IgD-negative memory B cell (primary cell): Measurements from ENCODE around the gene KDM4C. TPM values are rescaled to one million over a fixed set of nuclear protein-coding genes. Genes with fewer than 3 reads are reported as not detected.
A peak's percentile ranks its signal among the peaks of the same experiment; 100 is the strongest.

Source experiments
- H3K27ac Mint-ChIP-seq, 3 donors: one replicate each; pipeline ENCODE4 v1.8.0; 2020 to 2022; ENCODE audit warnings: mild to moderate bottlenecking in 3 of 3, mixed read lengths in 3 of 3, moderate library complexity in 1 of 3
- H3K27me3 Mint-ChIP-seq: one replicate; pipeline ENCODE4 v1.8.0; 2021; ENCODE audit warnings: mixed read lengths
- H3K36me3 Mint-ChIP-seq: one replicate; pipeline ENCODE4 v1.8.0; 2020; ENCODE audit warnings: mild to moderate bottlenecking, mixed read lengths
- H3K4me1 Mint-ChIP-seq, 3 donors: one replicate each; pipeline ENCODE4 v1.8.0; 2020 to 2022; ENCODE audit warnings: mixed read lengths in 3 of 3, mild to moderate bottlenecking in 1 of 3
- H3K4me3 Mint-ChIP-seq, 4 donors: one replicate each; pipeline ENCODE4 v1.8.0; 2020 to 2022; ENCODE audit warnings: mild to moderate bottlenecking in 4 of 4, mixed read lengths in 4 of 4, moderate library complexity in 3 of 4
- H3K9me3 Mint-ChIP-seq, 3 donors: one replicate each; pipeline ENCODE4 v1.8.0; 2020 to 2021; ENCODE audit warnings: mixed read lengths in 3 of 3, mild to moderate bottlenecking in 1 of 3
- polyA plus RNA-seq: library from polyadenylated mRNA; unstranded; fragments of 300-500 nt; fragmentation: Illumina TruSeq; gene quantifications from one replicate; pipeline ENCODE4 v1.2.3, GENCODE V29; 2021

Gene KDM4C
- polyA plus RNA-seq, 1 donor from 2014 or later = 31.6 TPM

DNA sequence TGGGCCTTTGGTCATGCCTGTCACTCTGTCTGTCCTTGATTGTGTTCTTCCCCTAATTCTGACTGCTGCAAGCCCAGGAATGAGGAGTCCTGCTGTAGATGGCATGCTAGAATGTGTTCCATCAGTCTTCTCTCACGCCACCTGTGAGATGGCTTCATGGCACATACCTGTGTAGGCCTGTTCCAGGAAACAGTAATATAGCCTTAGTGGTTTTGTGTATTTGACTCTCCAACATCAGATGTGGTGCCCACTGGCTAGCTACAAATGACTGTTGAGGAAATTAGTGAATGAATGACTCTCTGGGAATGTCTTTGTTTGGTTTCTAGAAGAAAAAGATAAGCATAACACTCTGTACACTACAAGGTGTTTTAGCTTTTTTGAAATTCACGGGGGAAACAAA, 367.5 kb downstream of the KDM4C start:
- Mint-ChIP-seq H3K36me3 (peaks cover 22% of the 10 kb centered on the region), H3K4me1 (peaks cover 1 to 7% (median 3%) of the 10 kb centered on the region in 3 donors), H3K4me3 (no peak overlapping the region), H3K27ac (no peak overlapping the region), H3K9me3 (peaks cover 0 to 2% (median 0%) of the 10 kb centered on the region in 3 donors), H3K27me3 (no peaks in the 10 kb centered on the region)

- H3K4me1 Mint-ChIP-seq = peaks cover 0 to 2% (median 0%) of the 10 kb centered on the region in 3 donors
- H3K27me3 Mint-ChIP-seq = no peaks in the 10 kb centered on the region
- no peaks in the 10 kb centered on the region for H3K9me3 Mint-ChIP-seq
- H3K36me3 Mint-ChIP-seq = peaks cover 17% of the 10 kb centered on the region
- peak overlapping the region in 1 of 3 donors; percentile 74 for H3K27ac Mint-ChIP-seq
- no peak overlapping the region for H3K4me3 Mint-ChIP-seq
These were observed 371.6 kb downstream of the KDM4C start for GRCh38 chr9:7129391-7129790.

DNA sequence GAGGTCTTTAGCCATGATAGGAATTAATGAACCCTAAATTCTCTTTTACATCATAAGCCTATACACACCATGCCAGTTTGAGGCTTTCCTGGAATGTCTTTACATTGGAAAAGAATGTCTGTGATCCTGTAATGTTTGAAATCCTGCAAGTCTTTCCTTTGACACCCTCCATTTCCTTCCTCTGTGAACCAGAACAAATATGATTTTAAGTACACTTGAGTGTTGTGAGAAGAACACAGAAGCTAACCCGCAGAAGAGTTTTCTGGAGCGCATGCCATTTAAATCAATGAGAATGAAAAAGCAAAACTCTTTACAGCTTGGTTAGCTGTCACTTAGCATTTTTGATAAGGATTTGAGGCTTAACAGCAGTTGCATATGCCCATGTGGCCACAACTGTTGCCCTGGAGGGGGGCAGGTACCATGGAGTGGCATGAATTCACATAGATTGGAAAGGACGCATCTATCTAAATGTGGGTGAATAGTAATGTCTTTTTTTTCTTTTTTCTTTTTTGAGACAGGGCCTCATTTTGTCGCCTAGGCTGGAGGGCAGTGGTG, 372.6 kb downstream of the KDM4C start:
- Mint-ChIP-seq H3K27me3 (no peaks in the 10 kb centered on the region), H3K27ac (no peak overlapping the region), H3K9me3 (no peaks in the 10 kb centered on the region), H3K4me1 (no peaks in the 10 kb centered on the region), H3K36me3 (peaks cover 17% of the 10 kb centered on the region), H3K4me3 (no peak overlapping the region)

- H3K9me3 Mint-ChIP-seq = no peaks in the 10 kb centered on the region
- no peaks in the 10 kb centered on the region for H3K27me3 Mint-ChIP-seq
- no peak overlapping the region for H3K27ac Mint-ChIP-seq
- peaks cover 11% of the 10 kb centered on the region for H3K36me3 Mint-ChIP-seq
- no peaks in the 10 kb centered on the region for H3K4me1 Mint-ChIP-seq
- no peak overlapping the region for H3K4me3 Mint-ChIP-seq
These were observed 374.8 kb downstream of the KDM4C start for GRCh38 chr9:7132605-7133004.

DNA sequence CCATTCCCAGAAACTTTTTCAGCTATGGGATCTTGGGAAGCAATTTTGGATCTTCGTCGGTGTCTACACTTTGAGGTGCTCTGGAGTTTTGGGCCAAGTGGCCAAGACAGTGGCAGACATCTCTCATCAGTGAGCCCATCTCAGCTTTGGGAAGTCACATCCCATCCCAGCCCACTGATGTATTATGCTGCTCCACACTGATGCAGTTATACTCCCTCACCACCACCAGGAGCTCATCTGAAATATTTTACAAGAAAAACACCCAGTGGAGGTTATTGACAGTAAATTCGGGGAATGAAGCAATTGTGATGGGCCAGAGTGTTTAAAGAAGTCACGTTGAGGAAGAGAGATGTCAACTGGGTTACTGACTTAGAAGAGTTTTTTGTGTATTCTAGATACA, 378.0 kb downstream of the KDM4C start:
- Mint-ChIP-seq H3K27ac (no peak overlapping the region), H3K9me3 (no peaks in the 10 kb centered on the region), H3K27me3 (no peaks in the 10 kb centered on the region), H3K4me3 (no peak overlapping the region), H3K4me1 (no peaks in the 10 kb centered on the region), H3K36me3 (peaks cover 9% of the 10 kb centered on the region)

DNA sequence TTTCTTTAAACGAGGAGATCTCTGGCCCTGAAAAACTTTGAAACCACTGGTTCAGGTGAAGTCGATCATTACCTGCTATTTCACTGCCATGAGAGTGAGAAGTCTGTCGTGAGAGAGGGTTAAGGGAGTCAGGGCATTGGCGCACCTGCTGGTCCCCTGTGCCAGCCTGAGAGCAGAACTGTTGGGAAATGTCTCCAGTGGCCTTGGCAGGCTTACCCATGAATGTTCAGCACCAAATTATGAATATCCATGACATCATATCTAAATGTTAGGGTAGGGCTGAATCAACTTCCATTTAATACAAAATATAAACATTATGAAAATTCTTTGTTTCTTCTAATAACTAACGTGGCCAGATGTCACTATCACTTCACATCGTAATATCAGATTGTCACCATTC, 379.3 kb downstream of the KDM4C start:
- Mint-ChIP-seq H3K27me3 (no peaks in the 10 kb centered on the region), H3K4me3 (no peak overlapping the region), H3K9me3 (no peaks in the 10 kb centered on the region), H3K36me3 (peaks cover 13% of the 10 kb centered on the region), H3K4me1 (no peaks in the 10 kb centered on the region), H3K27ac (no peak overlapping the region)

DNA sequence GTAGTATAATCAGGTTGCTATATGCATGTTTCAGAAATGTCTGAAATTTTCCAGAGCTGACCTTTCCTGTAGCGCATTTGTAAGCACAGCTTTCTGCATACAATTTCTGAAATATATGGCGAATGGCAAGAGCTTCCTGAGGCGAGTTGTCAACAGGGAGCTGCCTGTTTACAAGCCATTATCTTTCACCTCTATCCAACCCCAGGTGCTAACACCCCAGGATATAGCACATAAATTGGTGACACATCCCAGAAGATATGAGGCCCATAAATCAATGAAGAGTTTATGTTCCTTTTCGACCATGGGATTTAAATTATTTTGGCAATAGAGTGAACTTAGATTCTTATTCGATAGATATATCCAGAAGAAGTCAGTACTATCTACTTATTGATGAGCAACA, 379.8 kb downstream of the KDM4C start:
- Mint-ChIP-seq H3K36me3 (peaks cover 16% of the 10 kb centered on the region), H3K4me1 (no peaks in the 10 kb centered on the region), H3K27me3 (no peaks in the 10 kb centered on the region), H3K4me3 (no peak overlapping the region), H3K27ac (no peak overlapping the region), H3K9me3 (no peaks in the 10 kb centered on the region)

GRCh38 chr9:7139886-7140285, 382.1 kb downstream of the KDM4C start:
- Mint-ChIP-seq H3K9me3 (no peaks in the 10 kb centered on the region), H3K27me3 (no peaks in the 10 kb centered on the region), H3K36me3 (peaks cover 10% of the 10 kb centered on the region), H3K4me1 (no peaks in the 10 kb centered on the region), H3K27ac (peak overlapping the region in 1 of 3 donors; percentile 9), H3K4me3 (no peak overlapping the region)

DNA sequence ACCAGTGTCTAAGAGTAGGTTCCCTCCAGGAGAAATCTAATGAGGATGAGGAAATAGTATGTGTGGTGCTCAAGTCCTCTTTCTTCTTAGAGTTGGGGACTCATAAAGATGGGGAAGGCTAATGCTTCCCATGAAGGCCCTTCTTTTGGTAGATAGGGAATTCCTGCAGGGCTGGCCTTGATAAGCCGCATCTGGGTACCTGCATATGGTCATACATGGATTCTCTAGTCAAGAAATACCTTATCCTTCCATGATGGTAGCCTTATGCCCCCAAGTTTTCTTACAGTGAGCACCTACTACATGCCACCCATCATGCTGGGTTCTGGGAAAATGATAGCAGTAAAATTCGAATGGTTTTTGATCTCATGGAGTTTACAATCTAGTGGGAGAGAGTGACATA, 382.6 kb downstream of the KDM4C start:
- H3K27ac Mint-ChIP-seq = no peak overlapping the region
- no peaks in the 10 kb centered on the region for H3K9me3 Mint-ChIP-seq
- no peaks in the 10 kb centered on the region for H3K27me3 Mint-ChIP-seq
- H3K4me3 Mint-ChIP-seq = no peak overlapping the region
- H3K4me1 Mint-ChIP-seq = no peaks in the 10 kb centered on the region
- H3K36me3 Mint-ChIP-seq = peaks cover 10% of the 10 kb centered on the region

DNA sequence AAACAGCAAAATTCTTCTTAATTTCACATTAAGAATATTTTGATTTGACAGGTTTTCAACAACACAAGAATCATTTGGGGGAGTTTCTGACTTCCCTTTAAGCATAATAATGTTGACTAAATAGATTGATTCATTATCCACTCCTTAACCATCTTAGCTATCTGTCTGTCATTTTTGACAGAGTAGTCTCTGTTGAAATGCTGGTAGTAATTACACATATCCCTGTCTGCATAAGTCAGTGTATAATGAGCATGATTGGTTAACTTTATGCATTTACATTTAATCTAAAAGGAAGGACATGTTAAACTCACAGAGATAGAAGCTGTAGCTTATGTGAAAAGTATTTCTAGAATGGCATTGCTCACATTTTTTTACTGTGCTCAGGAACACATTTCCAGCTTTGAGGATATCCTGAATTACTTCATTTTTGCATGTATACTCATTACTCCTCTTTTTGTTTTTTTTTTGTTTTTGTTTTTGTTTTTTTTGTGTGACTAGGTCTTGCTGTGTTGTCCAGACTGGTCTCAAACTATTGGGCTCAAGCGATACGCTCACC, 385.9 kb downstream of the KDM4C start:
- no peak overlapping the region for H3K27ac Mint-ChIP-seq
- no peak overlapping the region for H3K4me3 Mint-ChIP-seq
- H3K4me1 Mint-ChIP-seq = no peaks in the 10 kb centered on the region
- no peaks in the 10 kb centered on the region for H3K9me3 Mint-ChIP-seq
- no peaks in the 10 kb centered on the region for H3K27me3 Mint-ChIP-seq
- peaks cover 8% of the 10 kb centered on the region for H3K36me3 Mint-ChIP-seq

- peaks cover 1 to 3% (median 1%) of the 10 kb centered on the region in 3 donors for H3K4me1 Mint-ChIP-seq
- no peaks in the 10 kb centered on the region for H3K27me3 Mint-ChIP-seq
- peaks cover 8% of the 10 kb centered on the region for H3K36me3 Mint-ChIP-seq
- no peak overlapping the region for H3K4me3 Mint-ChIP-seq
- no peaks in the 10 kb centered on the region for H3K9me3 Mint-ChIP-seq
- no peak overlapping the region for H3K27ac Mint-ChIP-seq
These were observed 386.7 kb downstream of the KDM4C start for GRCh38 chr9:7144265-7145046.

DNA sequence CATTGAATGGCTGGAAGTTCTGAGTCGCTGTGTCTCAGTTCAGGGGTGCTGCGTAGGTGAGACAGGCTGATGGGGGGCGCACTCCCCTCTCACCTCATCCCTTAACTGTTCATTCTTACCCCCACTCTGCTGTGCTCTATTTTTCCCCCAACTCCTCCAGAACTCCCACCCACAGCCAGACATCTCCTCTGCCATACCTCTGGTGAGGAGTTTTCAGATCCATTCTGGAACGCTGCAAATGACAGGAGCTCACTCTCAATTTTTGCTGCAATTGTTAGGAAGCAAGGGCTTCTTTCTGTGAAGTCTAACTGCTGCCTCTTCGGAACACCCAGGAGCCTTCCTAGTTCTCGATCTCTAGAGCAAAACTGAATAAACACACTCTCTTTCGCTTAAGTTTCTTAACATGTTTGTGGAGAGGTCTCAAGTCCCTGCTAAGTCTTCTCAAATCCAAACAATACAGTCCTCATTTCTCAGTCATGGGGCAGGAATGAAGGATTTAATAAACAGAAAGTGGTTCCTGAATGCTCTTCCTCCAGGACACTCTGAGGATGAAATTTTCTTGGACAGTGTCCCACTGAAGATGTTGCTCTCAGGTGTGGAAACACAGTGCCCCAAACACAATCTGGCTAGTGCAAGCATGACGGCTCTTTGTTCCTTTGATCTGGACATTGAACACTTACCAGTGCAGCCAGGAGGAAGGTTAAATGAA, 387.7 kb downstream of the KDM4C start:
- H3K27me3 Mint-ChIP-seq = no peaks in the 10 kb centered on the region
- H3K9me3 Mint-ChIP-seq = no peaks in the 10 kb centered on the region
- H3K4me3 Mint-ChIP-seq = no peak overlapping the region
- no peak overlapping the region for H3K27ac Mint-ChIP-seq
- peaks cover 7% of the 10 kb centered on the region for H3K36me3 Mint-ChIP-seq
- H3K4me1 Mint-ChIP-seq = peaks cover 7 to 12% (median 12%) of the 10 kb centered on the region in 3 donors

GRCh38 chr9:7146582-7146981, 388.8 kb downstream of the KDM4C start:
- Mint-ChIP-seq H3K36me3 (peaks cover 9% of the 10 kb centered on the region), H3K9me3 (no peaks in the 10 kb centered on the region), H3K4me3 (no peak overlapping the region), H3K27me3 (no peaks in the 10 kb centered on the region), H3K4me1 (peaks cover 7 to 13% (median 12%) of the 10 kb centered on the region in 3 donors), H3K27ac (peak overlapping the region in 2 of 3 donors; percentile 8 to 40)

DNA sequence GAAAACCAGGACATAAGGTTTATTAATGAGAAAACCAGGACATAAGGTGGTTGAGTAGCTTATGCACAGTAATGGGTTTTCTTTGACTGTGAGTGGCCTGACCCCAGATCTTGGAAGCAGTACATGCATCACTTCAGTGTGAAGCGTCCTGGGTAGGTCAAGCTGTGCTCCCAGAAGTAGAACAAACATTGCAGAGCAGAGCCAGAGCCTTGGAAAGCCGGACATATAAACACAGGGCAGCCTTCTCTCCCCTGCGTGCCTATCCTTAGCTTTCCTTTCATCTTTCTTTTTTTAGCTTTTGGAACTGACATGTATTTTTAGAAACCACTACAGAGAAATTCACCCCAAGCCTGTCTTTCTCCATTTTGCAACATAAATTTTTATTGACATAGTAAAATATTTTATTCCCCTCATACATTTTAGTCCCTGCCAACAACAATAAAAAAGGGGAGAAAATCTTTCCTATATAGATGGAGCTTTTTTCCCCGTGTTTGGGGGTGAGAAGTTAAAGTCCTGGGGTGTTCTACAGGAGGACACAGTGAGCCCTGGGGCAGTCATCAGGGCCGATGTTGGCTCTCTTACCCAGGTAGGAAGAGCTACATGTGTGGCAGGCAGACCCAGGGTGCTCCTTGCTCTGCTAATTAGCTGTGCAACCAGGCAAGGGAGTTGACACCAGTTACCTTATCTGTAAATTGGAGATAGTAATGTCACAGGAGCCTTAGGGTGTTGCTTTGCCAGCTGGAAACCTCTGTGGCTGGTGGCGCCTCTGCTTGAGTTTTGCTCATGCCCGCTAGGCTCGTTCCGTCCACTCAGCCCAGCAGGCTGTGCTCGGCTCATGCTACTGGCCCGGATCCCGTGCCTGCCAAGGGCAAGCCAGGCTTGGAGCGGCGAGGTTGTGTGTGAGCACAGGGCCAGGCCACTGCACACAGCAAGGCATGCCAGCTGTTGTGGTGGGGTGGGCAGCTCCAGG, 389.6 kb downstream of the KDM4C start:
- no peaks in the 10 kb centered on the region for H3K27me3 Mint-ChIP-seq

More for the DNA sequence above, 389.6 kb downstream of the KDM4C start:
- no peaks in the 10 kb centered on the region for H3K9me3 Mint-ChIP-seq
- H3K27ac Mint-ChIP-seq = peak overlapping the region in 2 of 3 donors; percentile 8 to 40
- H3K4me3 Mint-ChIP-seq = no peak overlapping the region
- H3K4me1 Mint-ChIP-seq = peaks cover 7 to 13% (median 12%) of the 10 kb centered on the region in 3 donors
- H3K36me3 Mint-ChIP-seq = peaks cover 4% of the 10 kb centered on the region
